ENCODE results near the gene RNGTT. TPM values are rescaled to one million over a fixed set of nuclear protein-coding genes. Genes with fewer than 3 reads are reported as not detected.

Gene RNGTT
- total RNA-seq, 4 donors from 2014 or later: 12.2 to 17.5 (median 14.6) TPM

- no peak overlapping the region for H3K4me3 ChIP-seq
- no peaks in the 10 kb centered on the region for H3K36me3 ChIP-seq
- H3K27me3 ChIP-seq: no peaks in the 10 kb centered on the region
- H3K27ac ChIP-seq: no peak overlapping the region
- WGBS, 2 donors (ENCODE audit: low coverage in 1 of 2): 98 to 100% methylated on average over 3 of the region's 3 CpGs
- TF ChIP-seq POLR2A (IDR thresholded peaks at IDR 0.05): no peak
- no peak for ATAC-seq
- H3K9me3 ChIP-seq: no peaks in the 10 kb centered on the region
- H3K4me1 ChIP-seq: no peaks in the 10 kb centered on the region
Observed at GRCh38 chr6:88763160-88763559, 200.3 kb downstream of the RNGTT start.

DNA sequence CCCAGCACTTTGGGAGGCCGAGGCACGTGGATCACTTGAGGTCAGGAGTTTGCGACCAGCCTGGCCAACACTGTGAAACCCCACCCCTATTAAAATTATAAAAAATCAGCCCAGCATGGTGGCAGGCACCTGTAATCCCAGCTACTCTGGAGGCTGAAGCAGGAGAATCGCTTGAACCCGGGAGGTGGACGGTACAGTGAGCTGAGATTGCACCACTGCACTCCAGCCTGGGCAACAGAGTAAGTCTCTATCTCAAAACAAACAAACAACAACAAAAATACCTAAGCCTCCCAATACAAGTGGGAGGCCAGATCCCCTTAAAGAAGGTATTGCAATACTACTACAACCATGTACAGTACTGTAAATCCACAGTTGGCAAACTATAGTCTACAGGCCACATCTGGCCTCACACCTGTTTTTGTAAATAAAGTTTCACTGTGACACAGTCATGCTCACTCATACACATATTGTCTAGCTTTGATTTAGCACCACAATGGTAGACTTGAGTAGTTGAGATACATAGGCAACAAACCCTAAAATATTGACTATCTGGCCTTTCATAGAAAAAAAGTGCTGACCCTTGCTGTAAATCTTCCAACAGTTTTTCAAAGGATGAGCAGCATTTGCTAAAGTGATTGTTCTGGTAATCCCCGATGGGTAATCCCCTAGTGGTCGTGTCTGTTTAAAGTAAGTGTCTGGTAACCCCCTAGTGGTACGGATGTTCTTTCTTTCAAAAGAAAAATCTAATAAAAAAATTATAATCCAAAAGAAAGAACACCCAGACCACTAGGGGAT lies 202.0 kb downstream of the RNGTT start:
- no peak for TF ChIP-seq CTCF (IDR thresholded peaks at IDR 0.05)
- no peak for TF ChIP-seq EP300 (IDR thresholded peaks at IDR 0.05)
- TF ChIP-seq POLR2A (IDR thresholded peaks at IDR 0.05): no peak
- no peak for TF ChIP-seq POLR2AphosphoS5 (IDR thresholded peaks at IDR 0.05)
- ATAC-seq: no peak
- H3K9me3 ChIP-seq: no peaks in the 10 kb centered on the region
- H3K4me3 ChIP-seq: no peak overlapping the region
- H3K36me3 ChIP-seq: no peaks in the 10 kb centered on the region
- H3K27me3 ChIP-seq: no peaks in the 10 kb centered on the region
- H3K4me1 ChIP-seq: no peaks in the 10 kb centered on the region
- no peak overlapping the region for H3K27ac ChIP-seq
- WGBS, 2 donors (ENCODE audit: low coverage in 1 of 2): 77 to 85% methylated on average over 4 to 5 of the region's 9 CpGs

DNA sequence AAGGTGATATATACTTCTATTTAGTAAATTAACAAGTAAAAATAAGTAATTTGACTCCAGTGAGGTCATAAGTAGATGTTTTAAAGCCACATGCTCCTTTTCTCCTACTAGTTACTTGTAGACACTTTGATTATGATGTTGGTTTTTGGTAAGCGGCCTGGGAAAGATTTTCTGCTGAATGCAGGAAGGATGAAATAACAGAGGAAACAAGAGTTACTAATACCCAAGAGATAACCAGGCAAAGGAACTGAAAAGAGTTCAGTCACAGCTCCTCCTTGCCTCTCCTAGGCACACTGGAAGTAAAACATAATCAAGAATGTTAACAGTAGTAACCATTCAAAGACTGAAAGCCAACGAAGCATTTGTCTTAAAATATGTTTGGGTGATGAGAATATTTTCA lies 203.3 kb downstream of the RNGTT start:
- H3K4me3 ChIP-seq: no peak overlapping the region
- H3K27me3 ChIP-seq: no peaks in the 10 kb centered on the region
- 55 to 81% methylated on average over 2 of the region's 2 CpGs for WGBS, 2 donors (ENCODE audit: low coverage in 1 of 2)
- H3K27ac ChIP-seq: no peak overlapping the region
- no peak for ATAC-seq
- no peaks in the 10 kb centered on the region for H3K36me3 ChIP-seq
- TF ChIP-seq POLR2A (IDR thresholded peaks at IDR 0.05): no peak
- TF ChIP-seq CTCF (IDR thresholded peaks at IDR 0.05): no peak
- no peak for TF ChIP-seq POLR2AphosphoS5 (IDR thresholded peaks at IDR 0.05)
- no peak for TF ChIP-seq EP300 (IDR thresholded peaks at IDR 0.05)
- H3K9me3 ChIP-seq: no peaks in the 10 kb centered on the region
- no peaks in the 10 kb centered on the region for H3K4me1 ChIP-seq

GRCh38 chr6:88750936-88751335 lies 212.5 kb downstream of the RNGTT start:
- ATAC-seq: no peak
- Histone ChIP-seq H3K36me3 (no peaks in the 10 kb centered on the region), H3K4me3 (no peak overlapping the region), H3K4me1 (no peaks in the 10 kb centered on the region), H3K9me3 (no peaks in the 10 kb centered on the region), H3K27ac (no peak overlapping the region), H3K27me3 (no peaks in the 10 kb centered on the region)
- TF ChIP-seq CTCF (IDR thresholded peaks at IDR 0.05): no peak
- no peak for TF ChIP-seq POLR2AphosphoS5 (IDR thresholded peaks at IDR 0.05)
- no peak for TF ChIP-seq EP300 (IDR thresholded peaks at IDR 0.05)
- no peak for TF ChIP-seq POLR2A (IDR thresholded peaks at IDR 0.05)
- WGBS, 2 donors (ENCODE audit: low coverage in 1 of 2): 83 to 92% methylated on average over 2 of the region's 2 CpGs

GRCh38 chr6:88749849-88750248 lies 213.6 kb downstream of the RNGTT start:
- Histone ChIP-seq H3K4me1 (no peaks in the 10 kb centered on the region), H3K27ac (no peak overlapping the region), H3K36me3 (no peaks in the 10 kb centered on the region), H3K27me3 (no peaks in the 10 kb centered on the region), H3K4me3 (no peak overlapping the region), H3K9me3 (no peaks in the 10 kb centered on the region)
- TF ChIP-seq POLR2AphosphoS5 (IDR thresholded peaks at IDR 0.05): no peak
- no peak for TF ChIP-seq CTCF (IDR thresholded peaks at IDR 0.05)
- TF ChIP-seq POLR2A (IDR thresholded peaks at IDR 0.05): no peak
- no peak for TF ChIP-seq EP300 (IDR thresholded peaks at IDR 0.05)
- no peak for ATAC-seq
- 93 to 100% methylated on average over 1 of the region's 1 CpG for WGBS, 2 donors (ENCODE audit: low coverage in 1 of 2)
